PC-3 (cell line): ENCODE measurements around the gene CORO1C. TPM values are rescaled to one million over a fixed set of nuclear protein-coding genes. Genes with fewer than 3 reads are reported as not detected.

Experiments used
- ATAC-seq: fragments of 200-7000 bp; cut with Tn5 transposase; 2 replicates; pipeline ENCODE4 v1.9.1; 2020; ENCODE audit warnings: mild to moderate bottlenecking, moderate library complexity
- BruUV-seq: library from RNA; stranded (reverse); fragments of 400-500 nt; replicated peaks from 2 replicates; lab custom pipeline; 2021; lab: Mats Ljungman, UMichigan
- CTCF ChIA-PET: fragments of 300-600 bp; sonication (Branson Sonifier 250); formaldehyde crosslinking; loops from one replicate; lab custom pipeline; 2022; ENCODE audit warnings: antibody characterized with exemption; lab: Charles Lee
- POLR2A ChIA-PET: fragments of 300-600 bp; sonication (Branson Sonifier 250); formaldehyde crosslinking; loops from one replicate; lab custom pipeline; 2022; ENCODE audit warnings: antibody characterized with exemption; ENCODE audit not compliant: unreplicated experiment; lab: Charles Lee
- DNase-seq: peaks from one replicate; pipeline ENCODE4 v3.0.0-alpha.2; 2015
- H2AFZ ChIP-seq: fragments of 300-600 bp; sonication (generic); 2 replicates; pipeline ENCODE4 v1.6.0; 2016; ENCODE audit warnings: antibody characterized with exemption, low read length
- H3F3A ChIP-seq: fragments of 300-600 bp; sonication (generic); one replicate; pipeline ENCODE4 v1.6.0; 2017; ENCODE audit warnings: antibody characterized with exemption, low read length, control low read depth, mild to moderate bottlenecking; ENCODE audit not compliant: unreplicated experiment
- H3K27ac ChIP-seq: fragments of 300-600 bp; sonication (generic); 2 replicates; pipeline ENCODE4 v1.5.1; 2016; ENCODE audit warnings: mild to moderate bottlenecking, low read length
- H3K27me3 ChIP-seq: fragments of 300-600 bp; sonication (generic); 2 replicates; pipeline ENCODE4 v1.6.1; 2016; ENCODE audit warnings: low read length, mixed read lengths
- H3K36me3 ChIP-seq: fragments of 300-600 bp; sonication (generic); 2 replicates; pipeline ENCODE4 v1.6.1; 2016; ENCODE audit warnings: low read depth, mixed run types, low read length, mixed read lengths
- H3K4me1 ChIP-seq: fragments of 300-600 bp; sonication (generic); 2 replicates; pipeline ENCODE4 v1.5.1; 2016; ENCODE audit warnings: low read length; ENCODE audit not compliant: insufficient read depth
- H3K4me2 ChIP-seq: fragments of 300-600 bp; sonication (generic); 2 replicates; pipeline ENCODE4 v1.6.0; 2016; ENCODE audit warnings: low read length
- H3K4me3 ChIP-seq: fragments of 300-600 bp; sonication (generic); 2 replicates; pipeline ENCODE4 v1.5.1; 2016; ENCODE audit warnings: mild to moderate bottlenecking, low read length, mixed read lengths
- H3K79me2 ChIP-seq: fragments of 300-600 bp; sonication (generic); 2 replicates; pipeline ENCODE4 v1.6.1; 2017; ENCODE audit warnings: low read length, mixed read lengths
- H3K9ac ChIP-seq: fragments of 300-600 bp; sonication (generic); 2 replicates; pipeline ENCODE4 v1.6.0; 2016; ENCODE audit warnings: mild to moderate bottlenecking, low read length
- H3K9me2 ChIP-seq: fragments of 300-600 bp; sonication (generic); replicated peaks from 2 replicates; pipeline ENCODE4 v1.6.1; 2016; ENCODE audit warnings: mixed run types, low read length, mixed read lengths
- H3K9me3 ChIP-seq: fragments of 300-600 bp; sonication (generic); 2 replicates; pipeline ENCODE4 v1.6.1; 2016; ENCODE audit warnings: low read length, mixed read lengths
- H4K20me1 ChIP-seq: fragments of 300-600 bp; sonication (generic); 2 replicates; pipeline ENCODE4 v1.6.1; 2016; ENCODE audit warnings: low read length, mixed read lengths
- EZH2 ChIP-seq: fragments of 300-600 bp; sonication (generic); IDR thresholded peaks from one replicate; pipeline ENCODE4 v1.6.1; 2017; ENCODE audit warnings: antibody characterized with exemption, mild to moderate bottlenecking, low read length; ENCODE audit not compliant: unreplicated experiment
- EZH2phosphoT487 ChIP-seq: fragments of 300-600 bp; sonication (generic); IDR thresholded peaks from 2 replicates; pipeline ENCODE4 v1.6.1; 2018; ENCODE audit warnings: mild to moderate bottlenecking, antibody characterized with exemption, low read length, borderline replicate concordance
- intact Hi-C: fragments of 100-400 bp; cut with micrococcal nuclease; formaldehyde crosslinking; loops from 2 replicates; pipeline ENCODE4 v1.9.0; 2023
- total RNA-seq: library from RNA; depleted of rRNA; stranded (reverse); fragments of >200 nt; gene quantifications from 2 replicates; pipeline ENCODE4 v1.2.3, GENCODE V29; 2014
- TF ChIP-seq, protein P1 (sequence below): fragments of 300-600 bp; sonication (generic); conservative IDR thresholded peaks from 2 replicates; pipeline ENCODE4 v1.5.1; 2017; ENCODE audit warnings: antibody characterized with exemption, low read depth, mild to moderate bottlenecking, low read length

Gene CORO1C
- total RNA-seq, 1 experiment from 2014 or later = 179 TPM

DNA sequence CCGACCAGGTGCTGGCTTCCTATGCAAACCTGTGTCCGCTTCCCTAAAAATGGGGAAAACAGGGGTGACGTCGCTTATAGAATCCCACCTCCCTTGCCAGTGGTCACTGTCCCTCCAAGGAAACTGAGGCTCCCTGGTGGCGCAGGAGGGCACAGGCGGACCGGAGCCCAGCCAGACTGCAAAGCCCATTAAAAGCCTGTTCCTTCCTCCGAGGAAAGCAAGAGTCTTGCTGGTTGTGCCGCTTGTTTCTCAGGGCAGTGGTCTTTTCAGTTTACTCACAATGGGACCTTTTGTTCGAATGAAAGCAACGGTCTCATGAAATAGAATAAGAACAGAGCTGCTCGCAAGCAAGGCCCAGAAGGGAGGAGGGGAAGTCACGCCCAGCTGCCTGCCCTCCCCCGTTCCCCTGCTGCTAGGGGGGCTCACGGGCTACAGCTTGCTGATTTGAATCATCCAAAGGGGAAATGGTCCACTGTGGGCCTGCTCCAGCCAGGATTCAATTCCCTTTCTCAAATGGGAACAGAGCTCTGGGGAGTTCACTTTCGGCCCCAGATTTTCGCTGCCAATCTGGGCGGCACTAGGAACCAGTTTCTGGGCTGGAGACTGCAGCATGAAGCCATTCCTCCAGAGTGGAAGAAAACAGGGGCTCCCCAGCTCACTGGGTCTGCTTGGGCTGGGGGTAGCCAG, 93.0 kb downstream of the CORO1C start:
- no TSS peak for BruUV-seq
- H3K27me3 ChIP-seq = no peaks in the 10 kb centered on the region
- DNase-seq (no peak), ATAC-seq (no peak)
- no peak overlapping the region for H3K4me2 ChIP-seq
- no peaks in the 10 kb centered on the region for H3K9me2 ChIP-seq
- H3F3A ChIP-seq = no peaks in the 10 kb centered on the region
- CTCF ChIA-PET = no interaction called here
- no peak overlapping the region for H3K9ac ChIP-seq
- POLR2A ChIA-PET = interaction anchor here (0.6 kb wide), 1 partner anchor 15 kb away, joined by 3 read pairs; no protein-coding TSS in a partner anchor
- no peaks in the 10 kb centered on the region for H4K20me1 ChIP-seq
- no peaks in the 10 kb centered on the region; the same call in 1 of the 2 replicates for H3K4me1 ChIP-seq
- H3K4me3 ChIP-seq = no peak overlapping the region
- H2AFZ ChIP-seq = no peak overlapping the region
- no peaks in the 10 kb centered on the region for H3K36me3 ChIP-seq
- intact Hi-C loops = no loop called here
- no peaks in the 10 kb centered on the region for H3K9me3 ChIP-seq
- H3K27ac ChIP-seq = no peak overlapping the region
- no peak for TF ChIP-seq EZH2
- H3K79me2 ChIP-seq = no peaks in the 10 kb centered on the region

GRCh38 chr12:108637222-108637971, 93.9 kb downstream of the CORO1C start:
- no peaks in the 10 kb centered on the region for H3K27me3 ChIP-seq
- intact Hi-C loops = no loop called here
- no peak overlapping the region for H2AFZ ChIP-seq
- POLR2A ChIA-PET = interaction anchor here (0.6 kb wide), 1 partner anchor 16 kb away, joined by 3 read pairs; no protein-coding TSS in a partner anchor
- no peaks in the 10 kb centered on the region for H3K9me3 ChIP-seq
- DNase-seq = no peak
- H3K36me3 ChIP-seq = no peaks in the 10 kb centered on the region
- H3K4me2 ChIP-seq = no peak overlapping the region
- H3F3A ChIP-seq = no peaks in the 10 kb centered on the region
- H3K9ac ChIP-seq = no peak overlapping the region
- H3K4me1 ChIP-seq = no peaks in the 10 kb centered on the region; the same call in 1 of the 2 replicates
- H3K79me2 ChIP-seq = no peaks in the 10 kb centered on the region
- no peaks in the 10 kb centered on the region for H4K20me1 ChIP-seq
- no peak overlapping the region for H3K4me3 ChIP-seq
- TF ChIP-seq, protein P1, sequence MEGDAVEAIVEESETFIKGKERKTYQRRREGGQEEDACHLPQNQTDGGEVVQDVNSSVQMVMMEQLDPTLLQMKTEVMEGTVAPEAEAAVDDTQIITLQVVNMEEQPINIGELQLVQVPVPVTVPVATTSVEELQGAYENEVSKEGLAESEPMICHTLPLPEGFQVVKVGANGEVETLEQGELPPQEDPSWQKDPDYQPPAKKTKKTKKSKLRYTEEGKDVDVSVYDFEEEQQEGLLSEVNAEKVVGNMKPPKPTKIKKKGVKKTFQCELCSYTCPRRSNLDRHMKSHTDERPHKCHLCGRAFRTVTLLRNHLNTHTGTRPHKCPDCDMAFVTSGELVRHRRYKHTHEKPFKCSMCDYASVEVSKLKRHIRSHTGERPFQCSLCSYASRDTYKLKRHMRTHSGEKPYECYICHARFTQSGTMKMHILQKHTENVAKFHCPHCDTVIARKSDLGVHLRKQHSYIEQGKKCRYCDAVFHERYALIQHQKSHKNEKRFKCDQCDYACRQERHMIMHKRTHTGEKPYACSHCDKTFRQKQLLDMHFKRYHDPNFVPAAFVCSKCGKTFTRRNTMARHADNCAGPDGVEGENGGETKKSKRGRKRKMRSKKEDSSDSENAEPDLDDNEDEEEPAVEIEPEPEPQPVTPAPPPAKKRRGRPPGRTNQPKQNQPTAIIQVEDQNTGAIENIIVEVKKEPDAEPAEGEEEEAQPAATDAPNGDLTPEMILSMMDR = no peak
- no peak for TF ChIP-seq EZH2
- no peak for TF ChIP-seq EZH2phosphoT487
- ATAC-seq = no peak
- no peak overlapping the region for H3K27ac ChIP-seq
- no TSS peak for BruUV-seq
- no peaks in the 10 kb centered on the region for H3K9me2 ChIP-seq
- CTCF ChIA-PET = no interaction called here

DNA sequence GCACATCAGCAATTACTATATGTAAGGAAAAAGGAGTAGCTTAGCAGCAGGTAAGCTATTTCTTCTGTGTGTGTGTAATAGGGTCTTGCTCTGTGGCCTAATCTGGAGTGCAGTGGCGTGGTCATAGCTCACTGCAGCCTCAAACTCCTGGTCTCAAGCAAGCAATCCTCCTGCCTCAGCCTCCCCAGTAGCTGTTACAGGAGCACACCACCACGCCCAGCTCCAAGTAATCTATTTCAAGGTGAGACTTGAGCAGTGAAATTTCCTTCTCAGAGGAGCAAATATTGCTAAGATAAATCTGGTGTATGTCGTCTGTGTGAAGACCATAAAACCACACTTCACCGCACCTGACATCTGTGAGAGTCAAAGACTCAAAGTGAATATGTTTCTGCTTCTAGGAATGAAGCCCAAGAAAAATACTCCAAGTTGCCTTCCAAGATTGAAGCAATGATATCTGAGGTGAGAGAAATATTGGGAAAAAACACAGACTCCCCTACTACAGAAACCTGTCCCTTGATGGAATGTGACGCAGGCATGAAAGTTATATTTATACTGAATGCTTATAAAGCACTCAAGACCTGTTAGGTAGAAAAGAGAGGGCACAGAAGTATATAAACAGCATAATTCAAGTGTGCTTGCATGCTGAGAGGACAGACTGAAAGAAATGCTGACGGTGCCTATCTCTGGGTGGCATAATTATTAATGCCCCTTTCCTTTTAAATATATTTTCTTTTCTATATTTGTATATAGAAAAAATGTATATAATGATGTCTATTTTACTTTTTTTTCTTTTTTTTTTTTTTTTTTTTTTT, 95.1 kb downstream of the CORO1C start:
- TF ChIP-seq, protein P1 = no peak
- TF ChIP-seq EZH2phosphoT487 = no peak
- no peak for TF ChIP-seq EZH2
- POLR2A ChIA-PET = no interaction called here
- no peak overlapping the region for H3K4me2 ChIP-seq
- H3K36me3 ChIP-seq = no peaks in the 10 kb centered on the region
- H4K20me1 ChIP-seq = no peaks in the 10 kb centered on the region
- H3F3A ChIP-seq = peaks cover under 1% of the 10 kb centered on the region
- H3K9ac ChIP-seq = no peak overlapping the region
- no peak overlapping the region for H3K27ac ChIP-seq
- peaks cover 11% of the 10 kb centered on the region for H3K4me1 ChIP-seq
- no peak overlapping the region for H3K4me3 ChIP-seq
- no peaks in the 10 kb centered on the region for H3K79me2 ChIP-seq
- no peaks in the 10 kb centered on the region for H3K27me3 ChIP-seq
- no TSS peak for BruUV-seq
- intact Hi-C loops = no loop called here
- H3K9me3 ChIP-seq = no peaks in the 10 kb centered on the region
- no peak overlapping the region for H2AFZ ChIP-seq
- DNase-seq (no peak), ATAC-seq (no peak)
- CTCF ChIA-PET = no interaction called here
- no peaks in the 10 kb centered on the region for H3K9me2 ChIP-seq
